GM18951 (cell line): Measurements from ENCODE around the gene PNMA3.
"Not testable (repeated sequence)": the region's sequence is repeated elsewhere in the genome, so short reads cannot be mapped to it uniquely, and the experiment has no call there.

ENCODE experiments used
- POLR2A ChIP-seq: IDR thresholded peaks from 4 replicates; pipeline ENCODE4 v1.6.1; 2011; ENCODE audit warnings: mild to moderate bottlenecking; ENCODE audit not compliant: insufficient read length, insufficient read depth; ENCODE audit errors: extremely low read depth
- in situ Hi-C: fragments of 300-500 bp; cut with MboI; formaldehyde crosslinking; loops from one replicate; pipeline ENCODE4 v1.12.0; 2022; ENCODE audit warnings: low sequenced_read_pairs, mixed read lengths, inconsistent platforms; ENCODE audit not compliant: unreplicated experiment

Gene PNMA3

DNA sequence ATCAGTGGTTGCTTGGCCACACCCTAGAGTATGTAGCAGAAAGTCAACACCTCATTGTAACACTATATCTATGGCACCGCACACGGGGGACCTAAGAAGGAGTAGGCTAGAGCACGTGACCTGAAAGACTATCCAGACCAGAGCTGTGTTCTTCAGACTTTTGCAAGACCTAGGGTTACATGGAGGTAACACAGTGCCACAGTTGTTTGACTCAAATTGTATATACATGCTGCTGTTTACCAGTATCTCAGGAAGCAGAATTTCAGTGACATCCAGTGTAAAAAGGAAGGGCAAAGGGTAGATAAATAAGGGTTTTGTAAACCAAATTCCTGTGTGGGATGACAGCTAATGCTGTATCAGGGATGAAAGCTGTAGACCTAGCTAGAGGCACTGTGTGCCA is 46.1 kb downstream of the PNMA3 start:
- in situ Hi-C loops: no loop called here
- no peak for TF ChIP-seq POLR2A

- in situ Hi-C loops: not testable (repeated sequence)
These were observed 48.7 kb downstream of the PNMA3 start for GRCh38 chrX:153104959-153105358.

GRCh38 chrX:153106092-153106801 is 50.0 kb downstream of the PNMA3 start:
- in situ Hi-C loops: not testable (repeated sequence)
